ENCODE results near the gene NCAPH2. TPM values are rescaled to one million over a fixed set of nuclear protein-coding genes. Genes with fewer than 3 reads are reported as not detected.

NCAPH2 gene
- total and polyA plus RNA-seq, 2 of the 8 experiments (the other 6 are each of a cell fraction or from before 2014, with no cell fraction given) = 62.2 to 81.6 TPM

DNA sequence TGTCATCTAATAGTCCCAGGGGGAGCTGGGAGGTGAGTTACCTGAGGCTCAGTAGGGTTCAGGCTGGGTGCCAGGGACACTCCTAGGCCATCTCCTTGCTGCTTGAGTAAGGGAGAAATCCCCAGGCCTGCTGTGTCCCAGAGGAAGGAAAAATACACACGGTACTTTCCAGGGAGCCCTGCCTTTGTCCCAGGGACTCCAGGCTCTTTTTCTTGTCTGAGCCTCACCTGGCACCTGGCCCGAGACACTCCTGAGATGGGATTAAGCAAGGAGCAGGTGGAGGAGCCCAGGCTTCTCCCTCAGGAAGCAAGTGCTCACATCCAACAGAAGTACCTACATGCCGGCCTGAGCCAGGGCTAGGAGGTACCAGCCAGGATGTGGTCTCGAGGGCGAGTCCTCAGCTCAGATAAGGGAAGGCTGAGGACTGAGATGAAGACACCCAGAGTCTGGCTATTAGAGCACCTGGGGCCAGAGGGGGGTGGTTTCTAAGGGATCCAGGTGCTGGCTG is 36.8 kb downstream of the NCAPH2 start (continued):
- no peak for TF ChIP-seq SP1 (IDR thresholded peaks at IDR 0.05; ENCODE audit: low read depth, low read length)
- no peak for TF ChIP-seq CREB1 (IDR thresholded peaks at IDR 0.05)

Measured in H1 (cell line).